ENCODE results near the gene OTOGL. TPM values are rescaled to one million over a fixed set of nuclear protein-coding genes. Genes with fewer than 3 reads are reported as not detected.

OTOGL gene
- total RNA-seq, 1 donor from 2014 or later: 0.09 TPM

GRCh38 chr12:80086025-80086424 lies 13.3 kb upstream of the OTOGL start:
- DNase-seq (no peak), ATAC-seq (no peak)
- TF ChIP-seq CTCF (IDR thresholded peaks at IDR 0.05): no peak
- intact Hi-C loops (cut with DNase I): no loop called here
- H3K36me3 ChIP-seq: no peaks in the 10 kb centered on the region
- no peaks in the 10 kb centered on the region for H3K4me1 ChIP-seq
- H3K27me3 ChIP-seq: no peaks in the 10 kb centered on the region
- no peaks in the 10 kb centered on the region for H3K9me3 ChIP-seq
- H3K27ac ChIP-seq: no peak overlapping the region
- no peak overlapping the region for H3K4me3 ChIP-seq

- Histone ChIP-seq H3K9me3 (no peaks in the 10 kb centered on the region), H3K4me1 (no peaks in the 10 kb centered on the region), H3K36me3 (no peaks in the 10 kb centered on the region), H3K27me3 (no peaks in the 10 kb centered on the region), H3K4me3 (no peak overlapping the region), H3K27ac (no peak overlapping the region)
- TF ChIP-seq CTCF (IDR thresholded peaks at IDR 0.05): no peak
- no peak for ATAC-seq
- intact Hi-C loops (cut with DNase I): no loop called here
- no peak for DNase-seq
Observed at GRCh38 chr12:80087486-80088213, 11.7 kb upstream of the OTOGL start.

GRCh38 chr12:80100591-80100990 lies 1.3 kb downstream of the OTOGL start:
- ATAC-seq: no peak
- H3K27ac ChIP-seq: no peak overlapping the region
- intact Hi-C loops (cut with DNase I): no loop called here
- no peaks in the 10 kb centered on the region for H3K36me3 ChIP-seq
- TF ChIP-seq CTCF (IDR thresholded peaks at IDR 0.05): no peak
- no peak overlapping the region for H3K4me3 ChIP-seq
- DNase-seq: no peak
- H3K4me1 ChIP-seq: no peaks in the 10 kb centered on the region
- no peaks in the 10 kb centered on the region for H3K27me3 ChIP-seq
- no peaks in the 10 kb centered on the region for H3K9me3 ChIP-seq

- no peaks in the 10 kb centered on the region for H3K36me3 ChIP-seq
- intact Hi-C loops (cut with DNase I): no loop called here
- TF ChIP-seq CTCF (IDR thresholded peaks at IDR 0.05): no peak
- H3K4me3 ChIP-seq: no peak overlapping the region
- ATAC-seq: no peak
- no peaks in the 10 kb centered on the region for H3K4me1 ChIP-seq
- no peak overlapping the region for H3K27ac ChIP-seq
- DNase-seq: no peak
- H3K9me3 ChIP-seq: no peaks in the 10 kb centered on the region
- no peaks in the 10 kb centered on the region for H3K27me3 ChIP-seq
Observed at GRCh38 chr12:80101126-80101525, 1.8 kb downstream of the OTOGL start.

GRCh38 chr12:80107221-80107620 lies 7.9 kb downstream of the OTOGL start:
- ATAC-seq: no peak
- intact Hi-C loops (cut with DNase I): no loop called here
- no peaks in the 10 kb centered on the region for H3K9me3 ChIP-seq

More at GRCh38 chr12:80107221-80107620, 7.9 kb downstream of the OTOGL start:
- no peak for TF ChIP-seq CTCF (IDR thresholded peaks at IDR 0.05)
- H3K36me3 ChIP-seq: no peaks in the 10 kb centered on the region
- no peak overlapping the region for H3K27ac ChIP-seq
- H3K27me3 ChIP-seq: no peaks in the 10 kb centered on the region
- no peak overlapping the region for H3K4me3 ChIP-seq
- no peaks in the 10 kb centered on the region for H3K4me1 ChIP-seq
- DNase-seq: no peak
